NCI-H524 (cell line): ENCODE data around the gene NBR1.
"Not testable (repeated sequence)": the region's sequence is repeated elsewhere in the genome, so short reads cannot be mapped to it uniquely, and the experiment has no call there.

Source experiments
- DNase-seq, 2 experiments: peaks; one replicate each; lab custom pipeline; 2025; lab: John Stamatoyannopoulos, UW

The NBR1 gene

DNA sequence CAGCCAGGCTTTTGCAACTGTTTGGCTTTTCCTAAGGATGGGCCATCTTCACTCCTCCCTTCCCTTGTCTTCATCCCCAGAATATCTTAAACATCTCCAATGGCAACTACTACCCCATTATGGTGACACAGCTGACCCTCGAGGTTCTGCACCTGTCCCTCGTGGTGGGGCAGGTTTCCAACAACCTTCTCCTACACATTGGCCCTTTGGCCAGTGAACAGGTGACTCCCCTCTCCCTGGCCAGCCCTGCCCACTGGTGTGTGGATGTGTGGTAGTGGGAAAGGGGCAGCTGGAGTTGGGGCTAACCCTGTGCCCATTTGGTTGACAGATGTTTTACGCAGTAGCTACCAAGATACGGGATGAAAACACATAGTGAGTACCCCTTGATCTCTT lies 45.4 kb downstream of the NBR1 start:
- DNase-seq: no peak

DNA sequence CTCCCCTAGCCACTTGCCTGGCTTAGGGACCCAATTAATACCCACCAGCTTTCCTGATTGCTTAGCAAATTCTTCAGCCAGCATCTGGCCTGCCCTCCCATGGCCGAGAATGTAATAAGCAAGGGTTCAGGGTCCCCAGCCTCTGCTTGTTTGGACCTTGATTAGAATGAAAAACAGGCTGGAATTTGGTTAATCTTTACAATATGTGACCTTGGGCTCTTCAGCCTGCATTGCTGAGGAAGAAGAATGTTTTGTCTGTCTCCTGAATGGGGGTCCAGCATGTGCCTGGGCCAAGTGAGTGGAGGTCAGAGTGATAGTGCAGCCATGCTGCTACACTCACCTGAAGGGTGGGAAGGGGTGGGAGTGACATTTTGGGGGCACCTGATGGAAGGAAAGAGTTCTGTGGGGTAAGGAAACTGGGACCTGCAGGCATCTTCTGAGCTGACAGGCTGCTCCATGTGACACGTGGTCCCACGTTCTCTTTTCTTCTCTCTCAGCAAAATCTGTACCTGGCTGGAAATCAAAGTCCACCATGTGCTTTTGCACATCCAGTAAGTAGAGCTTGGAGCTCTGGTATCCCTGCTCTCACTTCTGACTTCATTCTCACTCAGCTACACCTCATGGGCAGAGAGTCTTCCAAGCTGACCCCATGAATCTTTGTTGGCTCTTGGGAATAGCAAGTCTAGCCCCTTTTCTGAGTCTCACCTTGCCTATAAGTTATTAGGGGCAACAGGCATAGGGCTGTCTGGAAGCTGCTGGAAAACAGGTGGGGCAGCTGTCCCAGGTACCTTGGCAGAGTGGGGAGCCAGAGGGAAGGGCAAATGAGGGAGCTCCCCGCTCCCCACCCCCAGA lies 46.0 kb downstream of the NBR1 start:
- DNase-seq: no peak

DNA sequence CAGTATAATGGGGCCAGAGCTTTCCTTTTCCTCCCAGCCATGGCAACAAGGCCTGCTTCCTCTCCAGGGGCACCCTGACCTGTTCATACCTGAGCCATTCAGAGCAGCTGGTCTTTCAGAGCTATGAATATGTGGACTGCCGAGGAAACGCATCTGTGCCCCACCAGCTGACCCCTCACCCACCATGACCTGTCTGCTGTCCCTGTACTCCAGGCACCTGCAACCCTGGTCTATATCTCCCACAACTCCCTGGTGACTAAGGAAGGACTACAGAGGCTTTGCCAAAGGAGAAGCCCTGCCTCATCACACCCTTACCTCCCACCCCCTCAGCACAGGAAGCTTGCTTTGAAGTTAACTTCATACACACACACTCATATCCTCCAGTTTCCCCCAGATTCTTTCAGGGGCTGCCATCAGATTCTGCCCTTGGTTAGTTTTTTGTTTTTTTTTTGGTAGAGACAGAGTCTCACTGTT lies 46.6 kb downstream of the NBR1 start:
- no peak for DNase-seq

DNA sequence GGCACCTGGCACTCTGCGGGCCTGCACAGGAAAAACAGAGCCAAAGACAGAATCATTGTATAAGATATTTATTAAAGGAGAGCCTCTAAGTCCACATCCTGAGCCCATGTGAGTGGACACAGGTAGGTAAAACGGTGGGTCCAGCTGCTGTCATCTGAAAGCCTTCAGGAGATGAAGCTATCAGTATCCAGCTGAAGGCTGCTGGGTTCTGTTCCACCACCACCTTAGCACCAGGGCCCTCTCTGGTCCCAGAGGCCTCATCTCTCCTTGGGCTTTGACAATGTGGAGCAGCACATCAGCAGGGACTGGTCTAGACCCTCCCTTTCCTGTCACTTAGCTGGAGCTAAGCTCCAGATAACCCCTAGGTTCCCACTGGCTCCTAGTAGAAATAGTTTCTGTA lies 48.0 kb downstream of the NBR1 start:
- DNase-seq: no peak

DNA sequence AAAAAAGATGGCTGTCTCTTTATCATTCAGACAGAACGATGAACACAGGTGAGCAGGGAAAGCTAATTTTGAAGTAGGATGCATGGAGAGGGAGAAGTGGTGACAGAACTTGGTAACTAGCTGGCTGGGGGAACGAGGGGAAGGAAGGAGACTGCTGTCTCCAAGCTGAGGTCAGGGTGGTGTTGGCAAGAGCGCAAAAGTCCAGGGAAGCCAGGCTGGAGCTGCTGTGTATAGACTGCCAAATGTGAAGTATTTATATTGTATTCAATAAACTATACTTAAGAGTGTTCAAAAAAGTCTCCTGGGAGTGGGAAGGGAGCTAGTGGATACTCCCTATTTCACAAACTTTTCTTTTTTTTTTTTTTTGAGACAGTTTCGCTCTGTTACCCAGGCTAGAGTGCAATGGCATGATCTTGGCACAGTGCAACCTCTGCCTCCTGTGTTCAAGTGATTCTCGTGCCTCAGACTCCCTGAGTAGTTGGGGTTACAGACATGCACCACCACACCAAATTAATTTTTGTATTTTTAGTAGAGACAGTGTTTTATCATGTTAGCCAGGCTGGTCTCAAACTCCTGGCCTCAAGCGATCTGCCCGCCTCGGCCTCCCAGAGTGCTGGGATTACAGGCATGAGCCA lies 48.8 kb downstream of the NBR1 start:
- no peak for DNase-seq

DNA sequence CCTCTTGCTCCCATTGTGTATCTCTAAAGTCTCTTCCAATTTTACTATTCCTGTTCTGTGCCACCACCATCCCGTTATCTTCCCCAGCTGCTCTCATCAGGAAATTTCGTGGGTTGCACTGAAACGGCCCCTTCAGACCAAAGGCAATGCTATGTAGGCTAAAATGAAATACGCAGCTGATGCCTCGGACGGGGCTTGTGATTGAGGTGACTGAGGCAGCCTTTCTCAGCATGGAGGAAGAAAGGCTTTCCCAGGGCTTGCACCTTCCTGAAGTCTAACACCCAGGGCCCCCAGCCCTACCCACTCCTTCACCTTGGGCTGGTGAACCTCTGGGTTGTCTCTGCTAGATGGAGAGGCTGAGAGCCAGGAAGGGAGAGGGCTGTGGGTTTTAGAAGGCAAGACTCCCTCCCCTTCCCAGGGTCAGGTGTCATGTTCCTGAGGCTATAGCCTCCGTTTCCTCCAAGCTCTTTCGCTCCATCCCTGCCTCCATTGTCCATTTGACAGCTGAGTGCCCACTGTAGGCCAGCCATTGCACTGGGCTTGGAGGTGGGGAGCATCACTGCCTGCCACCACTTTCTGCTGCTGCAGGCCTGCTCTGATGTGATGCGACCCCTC lies 49.6 kb downstream of the NBR1 start:
- DNase-seq: no peak

DNA sequence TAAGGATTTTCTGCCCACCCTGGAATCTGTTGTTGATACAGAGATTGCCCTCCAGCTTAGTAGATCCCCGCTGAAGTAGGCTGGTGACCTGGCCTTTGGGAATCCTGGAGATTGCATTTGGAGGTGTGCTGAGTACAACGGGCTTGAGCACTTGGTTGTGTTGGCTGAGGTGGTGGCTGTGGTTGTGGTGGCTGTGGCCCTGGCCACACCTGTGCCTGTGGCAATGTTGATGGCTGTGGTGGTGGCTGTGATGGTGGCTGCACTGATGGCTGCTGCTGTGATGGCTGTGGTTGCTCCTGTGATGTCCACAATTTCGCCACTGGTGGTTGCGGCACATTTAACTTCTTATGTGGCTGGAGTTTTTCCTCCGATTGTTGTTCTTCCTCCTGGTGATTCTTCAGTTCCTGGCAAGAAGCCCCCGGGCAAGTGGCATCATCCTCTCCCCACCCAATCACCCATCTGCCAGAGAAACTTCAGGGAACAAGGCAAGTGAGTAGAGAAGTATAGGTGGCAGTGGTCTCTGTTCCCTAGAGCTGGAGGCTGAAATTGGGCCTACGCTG lies 53.2 kb downstream of the NBR1 start:
- no peak for DNase-seq

DNA sequence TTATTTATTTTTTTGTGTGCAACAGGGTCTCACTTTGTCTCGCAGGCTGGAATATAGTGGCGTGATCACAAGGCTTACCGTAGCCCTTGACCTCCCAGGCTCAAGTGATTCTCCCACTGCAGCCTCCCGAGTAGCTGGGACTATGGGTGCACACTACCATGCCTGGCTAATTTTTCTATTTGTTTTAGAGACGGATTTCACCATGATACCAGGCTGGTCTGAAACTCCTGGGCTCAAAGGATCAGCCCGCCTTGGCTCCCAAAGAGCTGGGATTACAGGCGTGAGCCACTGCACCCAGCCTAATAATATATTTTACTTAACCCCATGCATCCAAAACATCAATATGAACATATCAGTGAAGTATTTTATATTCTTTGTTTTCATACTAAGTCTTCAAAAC lies 55.4 kb downstream of the NBR1 start:
- no peak for DNase-seq

DNA sequence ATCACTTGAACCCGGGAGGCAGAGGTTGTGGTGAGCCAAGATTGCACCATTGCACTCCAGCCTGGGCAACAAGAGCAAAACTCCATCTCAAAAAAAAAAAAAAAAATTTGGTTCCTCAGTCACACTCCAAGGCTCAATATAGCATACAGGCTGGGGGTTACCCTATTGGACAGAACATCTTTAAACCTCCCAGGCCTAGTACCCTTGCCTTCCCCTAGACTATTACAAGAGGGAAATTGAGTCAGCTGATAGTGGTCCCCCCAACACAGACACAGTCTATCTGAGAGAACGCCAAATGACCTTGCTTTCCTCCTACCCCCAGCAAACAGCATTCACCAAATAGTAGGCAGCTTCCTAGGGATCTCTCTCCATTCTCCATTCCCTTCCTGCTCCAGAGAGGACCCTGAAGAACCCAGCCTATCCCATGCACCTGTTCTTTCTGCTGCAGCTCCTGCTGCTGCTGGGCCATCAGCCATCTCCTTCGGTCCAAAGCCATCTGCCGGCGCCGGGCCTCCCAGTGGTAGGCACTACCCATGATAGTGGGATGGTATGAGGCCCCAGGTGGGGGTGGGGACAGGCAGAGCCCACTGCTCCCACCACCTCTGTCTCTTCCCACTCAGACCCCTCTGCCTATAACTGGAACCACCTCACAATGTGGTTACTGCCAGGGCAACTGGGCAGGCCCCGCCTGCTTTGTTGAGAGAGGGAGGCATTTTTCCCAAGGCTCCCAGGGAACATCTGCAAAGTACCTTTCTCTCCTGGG lies 57.2 kb downstream of the NBR1 start, which contains the start of gene CCDC200:
Gene CCDC200, minus strand, starts transcription at position 604 of the 763 bp plus-strand sequence. Its CDS starts 69 bp downstream, at position 535.
- not testable (repeated sequence) for DNase-seq

DNA sequence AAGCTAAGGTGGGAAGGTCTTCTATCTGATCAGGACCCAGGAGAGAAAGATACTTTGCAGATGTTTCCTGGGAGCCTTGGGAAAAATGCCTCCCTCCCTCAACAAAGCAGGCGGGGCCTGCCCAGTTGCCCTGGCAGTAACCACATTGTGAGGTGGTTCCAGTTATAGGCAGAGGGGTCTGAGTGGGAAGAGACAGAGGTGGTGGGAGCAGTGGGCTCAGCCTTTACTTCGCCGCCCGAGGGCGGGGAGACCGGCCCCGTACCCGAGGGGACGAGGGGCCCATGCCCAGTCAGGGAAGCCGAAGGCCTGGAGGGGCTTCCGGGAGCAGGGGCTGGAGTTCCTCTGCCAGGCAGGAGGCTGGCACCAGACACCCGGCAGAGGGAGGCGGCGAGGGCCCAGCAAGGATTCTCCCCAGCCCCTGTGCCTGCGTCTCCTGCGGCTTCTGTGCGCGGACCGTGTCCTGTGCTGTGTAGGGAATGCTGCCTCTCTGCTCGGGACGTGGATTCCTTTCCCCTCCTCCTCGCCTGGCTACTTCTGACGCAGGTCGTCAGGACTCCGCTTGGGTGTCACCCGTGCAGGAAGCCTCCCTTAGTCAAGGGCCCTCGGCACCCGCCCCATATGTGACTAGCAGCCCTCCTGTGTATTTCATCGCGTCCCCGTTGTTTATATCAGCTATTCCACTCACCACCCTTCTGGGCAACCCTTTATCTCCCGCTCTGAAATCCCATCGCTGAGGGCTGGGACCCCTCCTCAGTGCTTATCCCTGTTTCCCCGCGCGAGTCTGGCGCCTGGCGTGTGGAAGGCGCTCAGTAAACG lies 60.4 kb downstream of the NBR1 start:
- not testable (repeated sequence) for DNase-seq

DNA sequence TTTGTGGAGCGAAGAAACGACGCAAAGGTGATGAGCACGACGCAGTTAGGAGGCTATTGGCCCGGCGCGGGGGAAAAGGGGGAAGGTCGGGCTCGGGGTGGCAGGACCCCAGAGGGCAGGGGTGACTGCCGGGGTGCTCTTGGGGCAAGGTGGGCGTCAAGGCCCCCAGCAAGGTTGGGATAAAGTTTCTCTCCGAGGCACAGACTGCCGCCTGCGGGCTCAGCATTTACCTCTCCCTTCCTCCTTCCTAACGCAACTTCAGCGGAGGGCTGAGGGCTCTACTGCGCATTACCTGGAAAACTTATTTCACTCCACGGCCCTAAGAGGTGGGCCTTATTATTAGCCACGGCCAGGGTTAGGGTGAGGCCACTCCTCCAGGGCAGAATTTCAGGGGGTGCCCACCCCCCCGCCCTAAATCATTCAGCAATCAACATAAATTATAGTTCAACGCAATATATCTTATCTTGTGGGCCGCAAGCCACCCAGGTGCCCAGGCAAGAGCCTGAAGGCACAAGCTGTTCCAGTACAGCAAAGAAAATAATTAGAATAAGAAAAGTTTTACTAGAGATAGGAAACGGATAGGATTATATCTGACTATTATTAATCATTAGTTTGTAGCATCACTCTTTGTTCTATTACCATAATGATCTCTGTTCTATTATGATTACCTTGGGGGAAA lies 61.1 kb downstream of the NBR1 start:
- not testable (repeated sequence) for DNase-seq

DNA sequence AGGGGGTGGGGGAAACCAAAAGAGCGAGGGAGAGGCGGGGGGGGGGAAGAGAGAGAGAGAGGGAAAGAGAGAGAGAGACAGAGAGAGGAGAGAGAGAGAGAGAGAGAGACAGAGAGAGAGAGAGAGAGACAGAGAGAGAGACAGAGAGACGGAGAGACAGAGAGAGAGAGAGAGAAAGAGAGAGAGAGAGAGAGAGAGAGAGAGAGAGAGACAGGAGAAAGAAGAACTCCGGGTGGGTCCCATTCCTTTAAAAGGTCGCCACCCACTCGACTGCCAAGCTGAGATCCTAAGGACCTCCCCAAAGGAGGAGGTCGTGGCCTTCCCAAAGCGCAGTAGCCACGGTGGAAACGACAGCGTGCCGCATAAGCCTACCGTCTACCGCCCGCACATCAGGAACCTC lies 62.2 kb downstream of the NBR1 start:
- not testable (repeated sequence) for DNase-seq

DNA sequence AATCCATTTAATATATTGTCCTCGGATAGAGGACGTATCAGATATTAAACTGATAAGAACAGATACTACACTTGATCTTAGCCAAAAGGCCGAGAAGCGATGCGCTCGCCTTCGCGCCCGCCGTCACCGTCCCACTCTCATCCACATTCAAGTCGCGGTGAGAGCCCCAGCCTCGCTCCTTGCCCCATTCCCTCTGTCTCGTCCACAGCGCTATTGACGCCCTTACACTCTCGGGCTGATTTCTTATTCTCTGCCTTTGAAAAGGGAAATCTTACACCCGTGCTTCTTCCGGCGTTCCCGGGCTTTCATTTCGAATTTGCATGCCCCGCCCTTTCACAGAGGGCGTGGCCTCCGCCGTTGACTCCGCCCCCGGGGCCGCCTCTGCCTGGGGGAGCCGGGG lies 62.9 kb downstream of the NBR1 start, which contains the start of gene RNU2-1:
Gene RNU2-1, minus strand, starts transcription at position 101 of the 400 bp plus-strand sequence.
- not testable (repeated sequence) for DNase-seq

DNA sequence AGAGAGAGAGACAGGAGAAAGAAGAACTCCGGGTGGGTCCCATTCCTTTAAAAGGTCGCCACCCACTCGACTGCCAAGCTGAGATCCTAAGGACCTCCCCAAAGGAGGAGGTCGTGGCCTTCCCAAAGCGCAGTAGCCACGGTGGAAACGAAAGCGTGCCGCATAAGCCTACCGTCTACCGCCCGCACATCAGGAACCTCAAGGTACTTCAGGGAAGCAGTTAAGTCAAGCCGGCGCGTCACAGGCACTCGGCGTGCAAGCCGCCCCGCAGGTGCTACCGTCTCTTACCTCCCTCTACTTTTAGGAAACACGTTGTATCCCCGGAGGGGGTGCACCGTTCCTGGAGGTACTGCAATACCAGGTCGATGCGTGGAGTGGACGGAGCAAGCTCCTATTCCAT lies 68.6 kb downstream of the NBR1 start:
- not testable (repeated sequence) for DNase-seq

DNA sequence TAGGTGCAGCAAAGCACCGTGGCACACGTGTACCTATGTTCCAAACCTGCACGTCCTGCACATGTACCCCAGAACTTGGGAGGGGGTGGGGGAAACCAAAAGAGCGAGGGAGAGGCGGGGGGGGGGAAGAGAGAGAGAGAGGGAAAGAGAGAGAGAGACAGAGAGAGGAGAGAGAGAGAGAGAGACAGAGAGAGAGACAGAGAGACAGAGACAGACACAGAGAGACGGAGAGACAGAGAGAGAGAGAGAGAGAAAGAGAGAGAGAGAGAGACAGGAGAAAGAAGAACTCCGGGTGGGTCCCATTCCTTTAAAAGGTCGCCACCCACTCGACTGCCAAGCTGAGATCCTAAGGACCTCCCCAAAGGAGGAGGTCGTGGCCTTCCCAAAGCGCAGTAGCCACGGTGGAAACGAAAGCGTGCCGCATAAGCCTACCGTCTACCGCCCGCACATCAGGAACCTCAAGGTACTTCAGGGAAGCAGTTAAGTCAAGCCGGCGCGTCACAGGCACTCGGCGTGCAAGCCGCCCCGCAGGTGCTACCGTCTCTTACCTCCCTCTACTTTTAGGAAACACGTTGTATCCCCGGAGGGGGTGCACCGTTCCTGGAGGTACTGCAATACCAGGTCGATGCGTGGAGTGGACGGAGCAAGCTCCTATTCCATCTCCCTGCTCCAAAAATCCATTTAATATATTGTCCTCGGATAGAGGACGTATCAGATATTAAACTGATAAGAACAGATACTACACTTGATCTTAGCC lies 69.8 kb downstream of the NBR1 start:
- not testable (repeated sequence) for DNase-seq

DNA sequence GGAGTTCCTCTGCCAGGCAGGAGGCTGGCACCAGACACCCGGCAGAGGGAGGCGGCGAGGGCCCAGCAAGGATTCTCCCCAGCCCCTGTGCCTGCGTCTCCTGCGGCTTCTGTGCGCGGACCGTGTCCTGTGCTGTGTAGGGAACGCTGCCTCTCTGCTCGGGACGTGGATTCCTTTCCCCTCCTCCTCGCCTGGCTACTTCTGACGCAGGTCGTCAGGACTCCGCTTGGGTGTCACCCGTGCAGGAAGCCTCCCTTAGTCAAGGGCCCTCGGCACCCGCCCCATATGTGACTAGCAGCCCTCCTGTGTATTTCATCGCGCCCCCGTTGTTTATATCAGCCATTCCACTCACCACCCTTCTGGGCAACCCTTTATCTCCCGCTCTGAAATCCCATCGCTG lies 75.4 kb downstream of the NBR1 start:
- DNase-seq: not testable (repeated sequence)
